LNCaP clone FGC (cell line): Measurements from ENCODE around the gene TRAF7.

Source experiments
- DNase-seq: peaks from one replicate; pipeline ENCODE4 v3.0.0-alpha.2; 2011; ENCODE audit warnings: low read depth
- H3K4me3 ChIP-seq: 2 replicates; pipeline ENCODE4 v1.5.1; 2011; ENCODE audit warnings: mild to moderate bottlenecking, low read depth, low read length, control low read depth
- TF ChIP-seq, protein P1 (sequence below): IDR thresholded peaks from 2 replicates; pipeline ENCODE4 v1.5.1; 2012; ENCODE audit warnings: mild to moderate bottlenecking; ENCODE audit not compliant: control insufficient read depth, insufficient read depth; ENCODE audit errors: extremely low read depth

The TRAF7 gene

DNA sequence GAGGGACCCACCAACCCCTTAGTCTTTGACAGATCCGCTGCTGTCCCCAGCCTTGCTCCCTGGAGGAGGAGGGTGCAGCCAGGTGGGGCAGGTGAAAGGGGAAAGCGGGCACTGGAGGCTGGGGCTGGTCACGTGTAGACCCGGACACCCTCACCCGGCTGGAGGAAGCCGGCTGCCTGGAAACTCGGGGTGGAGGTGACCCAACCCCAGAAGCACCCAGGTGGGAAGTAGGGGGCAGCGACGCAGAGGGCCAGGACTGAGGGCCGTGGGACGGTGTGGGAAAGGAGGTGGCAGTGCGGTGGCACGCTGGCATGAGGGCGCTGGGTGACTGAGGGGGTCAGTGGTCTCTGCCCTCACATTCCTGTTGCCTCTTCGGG is 2.7 kb downstream of the TRAF7 start:
- H3K4me3 ChIP-seq, result no peak overlapping the region
- DNase-seq, result no peak
- TF ChIP-seq, protein P1, sequence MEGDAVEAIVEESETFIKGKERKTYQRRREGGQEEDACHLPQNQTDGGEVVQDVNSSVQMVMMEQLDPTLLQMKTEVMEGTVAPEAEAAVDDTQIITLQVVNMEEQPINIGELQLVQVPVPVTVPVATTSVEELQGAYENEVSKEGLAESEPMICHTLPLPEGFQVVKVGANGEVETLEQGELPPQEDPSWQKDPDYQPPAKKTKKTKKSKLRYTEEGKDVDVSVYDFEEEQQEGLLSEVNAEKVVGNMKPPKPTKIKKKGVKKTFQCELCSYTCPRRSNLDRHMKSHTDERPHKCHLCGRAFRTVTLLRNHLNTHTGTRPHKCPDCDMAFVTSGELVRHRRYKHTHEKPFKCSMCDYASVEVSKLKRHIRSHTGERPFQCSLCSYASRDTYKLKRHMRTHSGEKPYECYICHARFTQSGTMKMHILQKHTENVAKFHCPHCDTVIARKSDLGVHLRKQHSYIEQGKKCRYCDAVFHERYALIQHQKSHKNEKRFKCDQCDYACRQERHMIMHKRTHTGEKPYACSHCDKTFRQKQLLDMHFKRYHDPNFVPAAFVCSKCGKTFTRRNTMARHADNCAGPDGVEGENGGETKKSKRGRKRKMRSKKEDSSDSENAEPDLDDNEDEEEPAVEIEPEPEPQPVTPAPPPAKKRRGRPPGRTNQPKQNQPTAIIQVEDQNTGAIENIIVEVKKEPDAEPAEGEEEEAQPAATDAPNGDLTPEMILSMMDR, result no peak

DNA sequence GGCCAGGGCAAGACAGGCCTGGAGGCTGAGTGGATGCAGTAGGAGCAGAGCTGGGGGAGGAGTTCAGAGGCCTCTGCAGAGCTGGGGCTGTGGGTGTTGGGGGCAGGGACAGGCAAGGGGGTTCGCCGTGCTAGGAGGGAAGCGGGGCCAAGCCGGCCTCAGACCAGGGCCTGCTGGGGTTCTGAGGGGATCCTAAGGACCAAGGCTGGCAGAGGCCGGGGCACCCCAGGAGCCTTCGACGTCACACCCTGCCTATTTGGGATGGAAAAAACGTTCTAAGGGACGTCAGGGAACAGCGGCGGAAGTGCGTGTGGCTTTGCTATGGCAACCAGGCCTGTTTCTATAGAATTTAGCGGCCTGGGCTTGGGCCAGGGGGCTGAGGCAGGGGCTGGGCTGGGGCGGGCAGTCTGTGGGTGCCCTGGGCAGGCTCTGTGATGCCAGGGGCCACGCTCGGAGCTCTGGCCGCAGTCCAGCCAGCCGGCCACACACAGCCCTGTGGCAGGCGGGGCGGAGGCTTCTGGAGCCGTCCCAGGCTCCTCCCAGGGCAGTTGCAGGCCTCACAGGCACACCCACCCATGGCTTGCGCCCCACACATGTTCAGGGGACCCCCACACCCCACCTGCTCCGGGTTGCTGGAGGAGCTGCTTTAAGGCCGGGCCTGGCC is 3.7 kb downstream of the TRAF7 start:
- H3K4me3 ChIP-seq, result no peak overlapping the region
- TF ChIP-seq, protein P1, result no peak
- DNase-seq, result no peak

DNA sequence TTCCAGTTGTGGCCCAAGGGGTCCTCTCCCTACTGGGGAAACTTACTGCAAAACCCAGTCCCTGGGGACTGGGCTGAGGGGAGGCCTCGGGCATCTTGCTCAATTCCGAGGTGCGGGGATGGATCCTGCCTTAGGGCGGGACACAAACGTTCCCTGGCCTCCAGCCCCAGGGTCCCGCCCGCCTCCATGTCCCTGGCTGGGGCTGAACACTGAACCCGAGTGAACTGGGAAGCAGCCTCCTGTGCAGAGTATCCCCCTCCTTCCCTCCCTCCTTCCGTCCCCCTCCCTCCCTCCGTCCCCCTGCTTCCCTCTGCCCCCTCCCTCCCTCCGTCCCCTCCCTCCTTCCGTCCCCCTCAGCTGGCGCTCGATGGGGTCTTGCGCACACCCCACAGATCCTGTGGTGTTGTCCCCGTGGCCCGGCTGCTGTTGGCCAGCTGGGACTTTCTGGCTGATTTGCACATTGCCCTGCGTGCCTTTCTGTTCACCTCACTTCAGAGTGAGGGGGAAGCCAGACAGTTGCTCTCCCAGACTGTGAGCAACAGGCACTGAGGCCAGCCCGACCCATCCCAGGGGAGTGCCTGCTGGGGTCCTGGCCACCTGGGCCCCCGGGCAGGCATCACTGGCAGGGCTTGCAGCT is 5.5 kb downstream of the TRAF7 start:
- H3K4me3 ChIP-seq, result no peak overlapping the region
- no peak for DNase-seq
- TF ChIP-seq, protein P1, result no peak

DNA sequence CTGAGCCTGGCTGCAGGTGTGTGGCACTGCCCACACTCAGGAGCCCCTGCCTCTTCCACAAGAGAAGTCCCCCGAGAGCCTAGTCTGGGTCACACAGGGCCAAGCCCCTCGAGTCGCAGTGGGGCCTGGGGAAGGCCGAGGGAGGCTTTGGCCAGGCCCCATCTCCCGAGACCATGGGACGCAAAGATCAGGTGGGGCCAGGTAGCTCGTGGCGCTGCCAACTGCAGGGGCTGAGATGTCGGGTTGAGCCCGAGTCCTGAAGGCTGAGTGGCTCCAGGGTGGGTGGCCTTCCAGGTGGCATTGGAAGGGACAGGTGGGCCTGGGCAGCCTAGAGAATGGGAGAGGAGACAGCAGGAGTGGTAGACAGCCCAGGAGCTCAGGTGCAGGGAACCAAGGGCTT is 6.3 kb downstream of the TRAF7 start:
- TF ChIP-seq, protein P1, result no peak
- no peak overlapping the region for H3K4me3 ChIP-seq
- DNase-seq, result no peak

DNA sequence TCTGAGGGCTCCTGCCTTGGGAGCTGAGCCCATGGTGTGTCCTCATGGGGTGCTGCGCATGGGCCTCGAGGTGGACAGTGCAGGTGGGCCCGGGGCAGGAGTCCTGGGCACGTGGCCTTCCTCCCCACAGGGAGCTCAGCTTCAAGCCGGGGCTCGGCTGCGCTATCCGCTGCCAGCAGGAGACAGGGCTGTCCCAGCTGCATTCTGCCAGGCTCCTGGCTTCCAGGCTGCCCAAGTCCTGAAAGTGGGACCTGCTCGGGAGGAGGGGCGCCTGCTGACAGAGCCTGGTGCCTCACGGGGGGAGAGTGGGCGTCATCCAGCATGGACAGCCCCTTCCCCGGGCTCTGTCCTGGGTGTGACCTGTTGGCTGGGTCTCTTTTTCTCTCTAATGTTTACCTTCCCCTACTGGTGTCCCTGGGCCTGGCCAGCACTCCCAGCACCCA is 7.1 kb downstream of the TRAF7 start:
- DNase-seq, result no peak
- TF ChIP-seq, protein P1, result no peak
- no peak overlapping the region for H3K4me3 ChIP-seq

DNA sequence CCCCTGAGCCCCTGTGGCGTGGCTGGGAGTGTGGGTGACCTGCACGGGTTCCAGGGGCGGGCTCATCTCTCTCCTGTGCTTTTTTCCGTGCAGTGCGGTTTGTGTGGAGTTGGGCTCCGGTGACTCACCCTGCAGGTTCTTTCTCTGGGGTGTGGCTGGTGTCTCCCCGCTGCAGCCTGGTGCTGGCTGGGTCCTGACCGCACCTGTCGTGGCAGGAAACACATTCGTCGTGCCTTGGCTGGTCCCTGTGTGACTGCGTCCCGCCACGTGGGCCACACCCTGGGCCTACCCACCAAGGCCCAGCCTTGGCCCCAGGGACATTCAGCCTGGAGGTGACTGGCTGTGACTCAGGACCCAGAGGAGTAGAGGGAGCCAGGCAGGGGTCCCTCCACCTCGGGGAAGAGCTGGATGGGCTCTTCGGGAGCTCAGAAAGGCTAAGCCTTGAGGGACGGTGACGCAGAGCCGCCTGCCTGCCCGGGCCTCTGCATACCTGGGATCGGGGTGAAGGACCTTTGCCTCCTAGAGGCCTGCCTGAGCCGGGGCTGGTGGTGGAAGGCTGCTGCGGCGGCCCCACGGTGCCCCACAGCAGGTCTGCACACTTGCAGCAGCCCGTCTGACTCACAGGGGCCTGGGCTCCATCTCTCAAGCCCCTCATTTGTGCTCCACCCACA is 7.8 kb downstream of the TRAF7 start:
- no peak for DNase-seq
- TF ChIP-seq, protein P1, result no peak
- H3K4me3 ChIP-seq, result no peak overlapping the region
